ENCODE measurements around the gene EML2. TPM values are rescaled to one million over a fixed set of nuclear protein-coding genes. Genes with fewer than 3 reads are reported as not detected.
A peak's percentile ranks its signal among the peaks of the same experiment; 100 is the strongest.

The EML2 gene
- total and polyA plus RNA-seq, 2 experiments from 2014 or later = 13.9 to 17.0 TPM

DNA sequence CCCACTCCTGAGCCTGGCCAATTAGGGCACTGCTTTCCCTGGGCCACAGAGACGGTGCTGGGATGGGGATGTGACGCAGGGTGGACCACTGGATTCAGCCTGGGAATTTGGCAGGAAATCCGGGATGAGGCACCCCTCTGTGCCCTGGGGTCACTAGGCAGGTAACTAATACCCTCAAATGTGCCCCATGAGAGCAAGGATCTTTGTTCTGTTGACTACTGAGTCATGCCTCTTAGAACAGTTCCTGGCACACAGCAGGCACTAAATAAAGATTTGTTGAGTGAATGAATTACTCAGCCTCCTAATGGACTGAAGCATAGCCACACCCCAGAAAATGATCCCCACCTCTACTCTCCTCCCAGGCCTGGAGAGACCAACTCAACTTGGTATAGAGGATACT lies 70.5 kb downstream of the EML2 start:
- H2AFZ ChIP-seq = no peak overlapping the region
- no peak overlapping the region for H3K4me2 ChIP-seq
- H4K20me1 ChIP-seq (ENCODE audit: insufficient read depth, poor library complexity, severe bottlenecking) = no peaks in the 10 kb centered on the region
- TF ChIP-seq, protein P1, sequence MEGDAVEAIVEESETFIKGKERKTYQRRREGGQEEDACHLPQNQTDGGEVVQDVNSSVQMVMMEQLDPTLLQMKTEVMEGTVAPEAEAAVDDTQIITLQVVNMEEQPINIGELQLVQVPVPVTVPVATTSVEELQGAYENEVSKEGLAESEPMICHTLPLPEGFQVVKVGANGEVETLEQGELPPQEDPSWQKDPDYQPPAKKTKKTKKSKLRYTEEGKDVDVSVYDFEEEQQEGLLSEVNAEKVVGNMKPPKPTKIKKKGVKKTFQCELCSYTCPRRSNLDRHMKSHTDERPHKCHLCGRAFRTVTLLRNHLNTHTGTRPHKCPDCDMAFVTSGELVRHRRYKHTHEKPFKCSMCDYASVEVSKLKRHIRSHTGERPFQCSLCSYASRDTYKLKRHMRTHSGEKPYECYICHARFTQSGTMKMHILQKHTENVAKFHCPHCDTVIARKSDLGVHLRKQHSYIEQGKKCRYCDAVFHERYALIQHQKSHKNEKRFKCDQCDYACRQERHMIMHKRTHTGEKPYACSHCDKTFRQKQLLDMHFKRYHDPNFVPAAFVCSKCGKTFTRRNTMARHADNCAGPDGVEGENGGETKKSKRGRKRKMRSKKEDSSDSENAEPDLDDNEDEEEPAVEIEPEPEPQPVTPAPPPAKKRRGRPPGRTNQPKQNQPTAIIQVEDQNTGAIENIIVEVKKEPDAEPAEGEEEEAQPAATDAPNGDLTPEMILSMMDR (IDR thresholded peaks at IDR 0.05; ENCODE audit: poor library complexity) = no peak
- TF ChIP-seq EZH2phosphoT487 (IDR thresholded peaks at IDR 0.05; ENCODE audit: low read depth, severe bottlenecking, unreplicated experiment) = no peak
- TF ChIP-seq EZH2 (IDR thresholded peaks at IDR 0.05; ENCODE audit: borderline replicate concordance) = no peak
- no peak overlapping the region for H3K27ac ChIP-seq
- H3K4me3 ChIP-seq = no peak overlapping the region
- no peaks in the 10 kb centered on the region for H3K27me3 ChIP-seq
- 84% methylated on average over 3 of the region's 3 CpGs for WGBS (ENCODE audit: low lambda C conversion rate, missing lambda C conversion rate)
- peaks cover 40% of the 10 kb centered on the region for H3K79me2 ChIP-seq
- peak; percentile 26 for DNase-seq (ENCODE audit: low spot score)
- H3K4me1 ChIP-seq (ENCODE audit: insufficient read depth) = no peaks in the 10 kb centered on the region
- H3K9me2 ChIP-seq (replicated peaks; ENCODE audit: insufficient read depth) = no peaks in the 10 kb centered on the region
- no peaks in the 10 kb centered on the region for H3K36me3 ChIP-seq (replicated peaks; ENCODE audit: insufficient read depth, low read depth)
- no peaks in the 10 kb centered on the region for H3K9me3 ChIP-seq (ENCODE audit: low read depth)

DNA sequence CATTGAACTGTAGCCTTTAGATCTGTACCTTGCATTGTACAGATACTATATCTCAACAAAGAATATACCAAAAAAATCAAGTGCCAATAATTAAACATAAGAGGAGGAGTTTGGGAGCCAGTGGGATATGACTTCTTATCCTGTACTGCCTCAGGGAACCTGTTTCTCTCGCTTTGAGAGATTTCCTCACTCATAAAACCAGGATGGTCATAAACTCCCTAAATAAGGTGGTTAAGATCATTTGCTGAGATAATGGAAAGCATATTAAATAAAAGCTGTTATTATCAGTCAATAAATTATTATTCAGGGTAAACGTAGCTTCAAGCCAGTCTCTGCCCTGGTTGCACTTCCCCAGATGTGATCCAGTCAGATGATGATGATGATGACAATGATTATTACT lies 71.6 kb downstream of the EML2 start:
- Histone ChIP-seq H3K4me1 (ENCODE audit: insufficient read depth) (no peaks in the 10 kb centered on the region), H3K36me3 (replicated peaks; ENCODE audit: insufficient read depth, low read depth) (no peaks in the 10 kb centered on the region), H3K27me3 (no peaks in the 10 kb centered on the region), H2AFZ (no peak overlapping the region), H3K9me3 (ENCODE audit: low read depth) (no peaks in the 10 kb centered on the region), H3K4me3 (no peak overlapping the region), H3K27ac (no peak overlapping the region), H3K79me2 (peaks cover 29% of the 10 kb centered on the region), H4K20me1 (ENCODE audit: insufficient read depth, poor library complexity, severe bottlenecking) (no peaks in the 10 kb centered on the region), H3K4me2 (no peak overlapping the region), H3K9me2 (replicated peaks; ENCODE audit: insufficient read depth) (no peaks in the 10 kb centered on the region)
- TF ChIP-seq EZH2phosphoT487 (IDR thresholded peaks at IDR 0.05; ENCODE audit: low read depth, severe bottlenecking, unreplicated experiment) (no peak), EZH2 (IDR thresholded peaks at IDR 0.05; ENCODE audit: borderline replicate concordance) (no peak)
- TF ChIP-seq, protein P1 (IDR thresholded peaks at IDR 0.05; ENCODE audit: poor library complexity) = no peak
- no peak for DNase-seq (ENCODE audit: low spot score)
- 50% methylated on average over 2 of the region's 2 CpGs for WGBS (ENCODE audit: low lambda C conversion rate, missing lambda C conversion rate)

DNA sequence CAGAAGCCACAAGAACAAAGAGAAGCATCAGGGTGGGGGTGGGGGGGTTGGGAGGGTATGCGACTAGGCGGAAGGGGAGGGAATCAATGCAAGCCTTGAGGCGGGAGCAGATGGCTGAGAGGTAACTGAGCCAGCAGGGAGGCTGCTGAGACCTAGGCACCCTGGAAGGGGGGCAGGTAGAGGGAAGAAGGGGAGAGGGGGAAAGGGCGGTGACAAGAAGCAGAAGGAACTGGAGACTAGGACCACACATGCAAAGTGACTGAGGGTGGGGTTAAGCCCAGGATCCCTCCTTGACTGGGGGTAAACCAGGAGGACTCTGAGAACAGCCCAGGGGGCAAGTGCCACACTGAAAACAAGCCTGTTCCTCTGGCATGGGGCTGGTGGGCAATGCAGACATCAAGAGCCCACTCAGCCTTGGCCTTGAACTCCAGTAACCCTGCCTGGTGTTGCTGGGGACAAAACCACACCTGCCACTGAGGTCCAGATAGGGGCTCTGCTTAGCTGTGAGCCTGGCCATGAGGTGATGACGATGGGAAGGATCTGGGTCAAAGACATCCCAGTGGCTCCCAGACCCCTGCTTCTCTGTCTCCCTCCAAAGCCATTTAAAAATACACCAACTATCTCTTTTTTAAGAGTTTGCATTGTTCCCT lies 74.9 kb downstream of the EML2 start:
- Histone ChIP-seq H3K27me3 (no peaks in the 10 kb centered on the region), H3K79me2 (peaks cover 19% of the 10 kb centered on the region), H3K4me1 (ENCODE audit: insufficient read depth) (no peaks in the 10 kb centered on the region), H2AFZ (no peak overlapping the region), H3K36me3 (replicated peaks; ENCODE audit: insufficient read depth, low read depth) (no peaks in the 10 kb centered on the region), H3K9me2 (replicated peaks; ENCODE audit: insufficient read depth) (no peaks in the 10 kb centered on the region), H3K27ac (no peak overlapping the region), H3K4me2 (no peak overlapping the region), H4K20me1 (ENCODE audit: insufficient read depth, poor library complexity, severe bottlenecking) (no peaks in the 10 kb centered on the region), H3K4me3 (no peak overlapping the region), H3K9me3 (ENCODE audit: low read depth) (no peaks in the 10 kb centered on the region)
- WGBS (ENCODE audit: low lambda C conversion rate, missing lambda C conversion rate) = 60% methylated on average over 4 of the region's 5 CpGs
- no peak for TF ChIP-seq EZH2 (IDR thresholded peaks at IDR 0.05; ENCODE audit: borderline replicate concordance)
- TF ChIP-seq EZH2phosphoT487 (IDR thresholded peaks at IDR 0.05; ENCODE audit: low read depth, severe bottlenecking, unreplicated experiment) = no peak
- TF ChIP-seq, protein P1 (IDR thresholded peaks at IDR 0.05; ENCODE audit: poor library complexity) = no peak
- DNase-seq (ENCODE audit: low spot score) = no peak

All from hepatocyte (in vitro differentiated cells).